SK-N-SH (cell line): ENCODE results near the gene ACSBG1. TPM values are rescaled to one million over a fixed set of nuclear protein-coding genes. Genes with fewer than 3 reads are reported as not detected.

Source experiments
- CTCF ChIA-PET: fragments of 300-600, 350-600 bp; formaldehyde crosslinking; extraction: SDS; loops from one replicate; lab custom pipeline; 2021; lab: Yijun Ruan, JAX
- POLR2A ChIA-PET: fragments of 350-600 bp; sonication (Branson Sonifier 250); formaldehyde crosslinking; extraction: SDS; loops from one replicate; lab custom pipeline; 2020; ENCODE audit warnings: antibody characterized with exemption, inconsistent platforms; lab: Yijun Ruan, JAX
- DNase-seq: peaks from one replicate; pipeline ENCODE4 v3.0.0; 2012
- H2AFZ ChIP-seq: fragments of 200-600 bp; sonication (generic); 2 replicates; pipeline ENCODE4 v1.8.1; 2016; ENCODE audit warnings: antibody characterized with exemption, mild to moderate bottlenecking, low read depth
- H3F3A ChIP-seq: fragments of 200-600 bp; sonication (generic); replicated peaks from 2 replicates; pipeline ENCODE3; 2016; ENCODE audit warnings: antibody characterized with exemption, mild to moderate bottlenecking; ENCODE audit not compliant: insufficient read depth
- H3K27ac ChIP-seq, 2 experiments: fragments of 200-500 bp in 1 of 2; fragments of 200-600 bp in 1 of 2; sonication (Bioruptor generic) in 1 of 2; sonication (generic), shearing (Covaris generic) in 1 of 2; 2 replicates each; pipeline versions ENCODE4 v1.5.1 to v1.6.1; 2014 to 2016; ENCODE audit warnings: low read depth in 2 of 2, inconsistent platforms in 1 of 2, low read length in 1 of 2, mild to moderate bottlenecking in 1 of 2, mixed read lengths in 1 of 2
- H3K27me3 ChIP-seq: fragments of 200-600 bp; sonication (generic), shearing (Covaris generic); 2 replicates; pipeline ENCODE4 v1.6.1; 2016; ENCODE audit warnings: mixed run types; ENCODE audit not compliant: insufficient read depth
- H3K36me3 ChIP-seq, 2 experiments: fragments of 200-500 bp in 1 of 2; fragments of 200-600 bp in 1 of 2; sonication (Bioruptor generic) in 1 of 2; sonication (generic) in 1 of 2; replicated peaks in 1 of 2; 2 replicates each; pipeline versions ENCODE3 to v1.5.1; 2014 to 2016; ENCODE audit warnings: low read length in 1 of 2, mild to moderate bottlenecking in 1 of 2; ENCODE audit not compliant: insufficient read depth in 2 of 2, control insufficient read depth in 1 of 2
- H3K4me1 ChIP-seq, 2 experiments: fragments of 200-500 bp in 1 of 2; fragments of 200-600 bp in 1 of 2; sonication (Bioruptor generic) in 1 of 2; sonication (generic), shearing (Covaris generic) in 1 of 2; 2 replicates each; pipeline versions ENCODE4 v1.5.1 to v1.6.1; 2014 to 2016; ENCODE audit warnings: low read depth in 1 of 2, low read length in 1 of 2, mixed run types in 1 of 2; ENCODE audit not compliant: insufficient read depth in 2 of 2, control insufficient read depth in 1 of 2
- H3K4me2 ChIP-seq: fragments of 200-600 bp; sonication (generic), shearing (Covaris generic); 2 replicates; pipeline ENCODE4 v1.6.1; 2017; ENCODE audit warnings: mixed run types
- H3K4me3 ChIP-seq, 2 experiments: fragments of 200-500 bp in 1 of 2; fragments of 200-600 bp in 1 of 2; sonication (Bioruptor generic) in 1 of 2; sonication (generic), shearing (Covaris generic) in 1 of 2; 2 replicates each; pipeline versions ENCODE4 v1.5.1 to v1.8.1; 2014 to 2016; ENCODE audit warnings: low read depth in 2 of 2, inconsistent platforms in 1 of 2, low read length in 1 of 2, mild to moderate bottlenecking in 1 of 2, mixed read lengths in 1 of 2, moderate library complexity in 1 of 2
- H3K79me2 ChIP-seq: fragments of 200-600 bp; sonication (generic); 2 replicates; pipeline ENCODE4 v1.8.1; 2017; ENCODE audit warnings: mild to moderate bottlenecking; ENCODE audit not compliant: insufficient read depth
- H3K9ac ChIP-seq: fragments of 200-600 bp; sonication (generic); 2 replicates; pipeline ENCODE4 v1.6.1; 2017; ENCODE audit warnings: mixed run types
- H3K9me2 ChIP-seq: fragments of 200-600 bp; sonication (generic); 2 replicates; pipeline ENCODE4 v1.6.1; 2017; ENCODE audit warnings: mixed run types
- H3K9me3 ChIP-seq: fragments of 200-600 bp; sonication (generic); 2 replicates; pipeline ENCODE4 v1.6.1; 2017; ENCODE audit warnings: mixed run types, mild to moderate bottlenecking, moderate library complexity
- H4K20me1 ChIP-seq: fragments of 200-600 bp; sonication (generic); 2 replicates; pipeline ENCODE4 v1.6.1; 2017; ENCODE audit warnings: mild to moderate bottlenecking, mixed run types; ENCODE audit not compliant: insufficient read depth
- EP300 ChIP-seq, 2 experiments: IDR thresholded peaks; 2 replicates each; pipeline versions ENCODE4 v1.4.0 to v1.6.1; 2012; ENCODE audit warnings: borderline replicate concordance in 1 of 2, low read depth in 1 of 2, low read length in 1 of 2
- EZH2phosphoT487 ChIP-seq: fragments of 200-600 bp; sonication (generic); IDR thresholded peaks from 2 replicates; pipeline ENCODE4 v1.6.1; 2017; ENCODE audit warnings: low read depth, mixed run types, mild to moderate bottlenecking, antibody characterized with exemption, moderate library complexity, borderline replicate concordance
- FOXJ3 ChIP-seq: sonication (generic); formaldehyde crosslinking; IDR thresholded peaks from 2 replicates; pipeline ENCODE4 v1.5.1; 2020; ENCODE audit warnings: mild to moderate bottlenecking, missing genetic modification reagents
- FOXM1 ChIP-seq: IDR thresholded peaks from 2 replicates; pipeline ENCODE4 v1.4.0; 2012; ENCODE audit warnings: low read depth, mild to moderate bottlenecking
- GABPA ChIP-seq: IDR thresholded peaks from 2 replicates; pipeline ENCODE4 v1.4.0; 2012; ENCODE audit warnings: low read depth, mild to moderate bottlenecking
- MXI1 ChIP-seq: IDR thresholded peaks from 2 replicates; pipeline ENCODE4 v1.6.1; 2012; ENCODE audit warnings: mild to moderate bottlenecking, low read depth, low read length, improper control_type of control experiment
- NFIC ChIP-seq: IDR thresholded peaks from 2 replicates; pipeline ENCODE4 v1.4.0; 2012; ENCODE audit warnings: borderline replicate concordance
- PBX3 ChIP-seq: IDR thresholded peaks from 2 replicates; pipeline ENCODE4; 2012
- RAD21 ChIP-seq: IDR thresholded peaks from 2 replicates; pipeline ENCODE4 v1.6.1; 2012; ENCODE audit warnings: mild to moderate bottlenecking, low read length
- SIN3A ChIP-seq: IDR thresholded peaks from 2 replicates; pipeline ENCODE4 v1.6.1; 2012; ENCODE audit warnings: low read depth, mild to moderate bottlenecking, low read length, moderate library complexity, borderline replicate concordance
- TEAD4 ChIP-seq: IDR thresholded peaks from 2 replicates; pipeline ENCODE4 v1.4.0; 2012; ENCODE audit warnings: mild to moderate bottlenecking, borderline replicate concordance; ENCODE audit not compliant: insufficient read depth
- WGBS: methylation state at CpG from one replicate; pipeline ENCODE4 v1.1.6; 2017; ENCODE audit warnings: low lambda C conversion rate; 5-methylcytosine and 5-hydroxymethylcytosine counted together
- polyA plus RNA-seq, 3 experiments: library from polyadenylated mRNA; depleted of rRNA; stranded (reverse); fragments of >200 nt; gene quantifications; 2 replicates each; pipeline ENCODE4 v1.2.3, GENCODE V29; 2012
- TF ChIP-seq, protein P1 (sequence below): IDR thresholded peaks from 2 replicates; pipeline ENCODE4 v1.6.1; 2012; ENCODE audit warnings: mild to moderate bottlenecking, low read depth, low read length, moderate library complexity

ACSBG1 gene
- polyA plus RNA-seq, 1 of the 3 experiments (the other 2 are of a cell fraction), result under 0.01 TPM

GRCh38 chr15:78204351-78205309 lies 29.7 kb downstream of the ACSBG1 start:
- Histone ChIP-seq H3F3A (no peaks in the 10 kb centered on the region), H3K9ac (no peak overlapping the region), H3K36me3 (no peaks in the 10 kb centered on the region), H3K4me1 (peaks cover 0 to 13% of the 10 kb centered on the region in 2 experiments; a peak in 2 of 4 replicates), H3K4me3 (no peak overlapping the region), H3K79me2 (no peaks in the 10 kb centered on the region), H3K4me2 (no peak overlapping the region), H3K27ac (no peak overlapping the region), H3K9me2 (no peaks in the 10 kb centered on the region), H4K20me1 (no peaks in the 10 kb centered on the region), H3K27me3 (0 out of 2 replicates have a peak, but pooled peaks cover 8% of the 10 kb centered on the region), H3K9me3 (no peaks in the 10 kb centered on the region), H2AFZ (no peak overlapping the region)
- POLR2A ChIA-PET, result no interaction called here
- CTCF ChIA-PET, result interaction anchor here (0.6 to 8.2 kb wide), 11 partner anchors 10 to 246 kb away, joined by 3 to 68 read pairs (median 4); partner anchors contain the start of gene CIB2
- TF ChIP-seq SIN3A, result no peak
- no peak for TF ChIP-seq EP300 (IDR thresholded peaks at IDR 0.05; ENCODE audit: borderline replicate concordance in 1 of 2, low read depth in 1 of 2, low read length in 1 of 2)
- no peak for TF ChIP-seq MXI1
- no peak for TF ChIP-seq GABPA
- no peak for TF ChIP-seq FOXM1
- no peak for TF ChIP-seq FOXJ3 (CRISPR knock-in tag)
- TF ChIP-seq PBX3, result no peak
- TF ChIP-seq, protein P1, sequence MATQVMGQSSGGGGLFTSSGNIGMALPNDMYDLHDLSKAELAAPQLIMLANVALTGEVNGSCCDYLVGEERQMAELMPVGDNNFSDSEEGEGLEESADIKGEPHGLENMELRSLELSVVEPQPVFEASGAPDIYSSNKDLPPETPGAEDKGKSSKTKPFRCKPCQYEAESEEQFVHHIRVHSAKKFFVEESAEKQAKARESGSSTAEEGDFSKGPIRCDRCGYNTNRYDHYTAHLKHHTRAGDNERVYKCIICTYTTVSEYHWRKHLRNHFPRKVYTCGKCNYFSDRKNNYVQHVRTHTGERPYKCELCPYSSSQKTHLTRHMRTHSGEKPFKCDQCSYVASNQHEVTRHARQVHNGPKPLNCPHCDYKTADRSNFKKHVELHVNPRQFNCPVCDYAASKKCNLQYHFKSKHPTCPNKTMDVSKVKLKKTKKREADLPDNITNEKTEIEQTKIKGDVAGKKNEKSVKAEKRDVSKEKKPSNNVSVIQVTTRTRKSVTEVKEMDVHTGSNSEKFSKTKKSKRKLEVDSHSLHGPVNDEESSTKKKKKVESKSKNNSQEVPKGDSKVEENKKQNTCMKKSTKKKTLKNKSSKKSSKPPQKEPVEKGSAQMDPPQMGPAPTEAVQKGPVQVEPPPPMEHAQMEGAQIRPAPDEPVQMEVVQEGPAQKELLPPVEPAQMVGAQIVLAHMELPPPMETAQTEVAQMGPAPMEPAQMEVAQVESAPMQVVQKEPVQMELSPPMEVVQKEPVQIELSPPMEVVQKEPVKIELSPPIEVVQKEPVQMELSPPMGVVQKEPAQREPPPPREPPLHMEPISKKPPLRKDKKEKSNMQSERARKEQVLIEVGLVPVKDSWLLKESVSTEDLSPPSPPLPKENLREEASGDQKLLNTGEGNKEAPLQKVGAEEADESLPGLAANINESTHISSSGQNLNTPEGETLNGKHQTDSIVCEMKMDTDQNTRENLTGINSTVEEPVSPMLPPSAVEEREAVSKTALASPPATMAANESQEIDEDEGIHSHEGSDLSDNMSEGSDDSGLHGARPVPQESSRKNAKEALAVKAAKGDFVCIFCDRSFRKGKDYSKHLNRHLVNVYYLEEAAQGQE, result no peak
- no peak for TF ChIP-seq EZH2phosphoT487
- no peak for TF ChIP-seq NFIC
- no peak for TF ChIP-seq RAD21
- TF ChIP-seq TEAD4, result no peak
- 74% methylated on average over 14 of the region's 17 CpGs for WGBS
- no peak for DNase-seq
